ENCODE data around the gene NLE1.

GRCh38 chr17:35082073-35082657 lies 59.9 kb downstream of the NLE1 start:
- TF ChIP-seq SIN3A (IDR thresholded peaks at IDR 0.05; ENCODE audit: borderline replicate concordance, insufficient read depth, low read length), result no peak
- TF ChIP-seq, protein P1, sequence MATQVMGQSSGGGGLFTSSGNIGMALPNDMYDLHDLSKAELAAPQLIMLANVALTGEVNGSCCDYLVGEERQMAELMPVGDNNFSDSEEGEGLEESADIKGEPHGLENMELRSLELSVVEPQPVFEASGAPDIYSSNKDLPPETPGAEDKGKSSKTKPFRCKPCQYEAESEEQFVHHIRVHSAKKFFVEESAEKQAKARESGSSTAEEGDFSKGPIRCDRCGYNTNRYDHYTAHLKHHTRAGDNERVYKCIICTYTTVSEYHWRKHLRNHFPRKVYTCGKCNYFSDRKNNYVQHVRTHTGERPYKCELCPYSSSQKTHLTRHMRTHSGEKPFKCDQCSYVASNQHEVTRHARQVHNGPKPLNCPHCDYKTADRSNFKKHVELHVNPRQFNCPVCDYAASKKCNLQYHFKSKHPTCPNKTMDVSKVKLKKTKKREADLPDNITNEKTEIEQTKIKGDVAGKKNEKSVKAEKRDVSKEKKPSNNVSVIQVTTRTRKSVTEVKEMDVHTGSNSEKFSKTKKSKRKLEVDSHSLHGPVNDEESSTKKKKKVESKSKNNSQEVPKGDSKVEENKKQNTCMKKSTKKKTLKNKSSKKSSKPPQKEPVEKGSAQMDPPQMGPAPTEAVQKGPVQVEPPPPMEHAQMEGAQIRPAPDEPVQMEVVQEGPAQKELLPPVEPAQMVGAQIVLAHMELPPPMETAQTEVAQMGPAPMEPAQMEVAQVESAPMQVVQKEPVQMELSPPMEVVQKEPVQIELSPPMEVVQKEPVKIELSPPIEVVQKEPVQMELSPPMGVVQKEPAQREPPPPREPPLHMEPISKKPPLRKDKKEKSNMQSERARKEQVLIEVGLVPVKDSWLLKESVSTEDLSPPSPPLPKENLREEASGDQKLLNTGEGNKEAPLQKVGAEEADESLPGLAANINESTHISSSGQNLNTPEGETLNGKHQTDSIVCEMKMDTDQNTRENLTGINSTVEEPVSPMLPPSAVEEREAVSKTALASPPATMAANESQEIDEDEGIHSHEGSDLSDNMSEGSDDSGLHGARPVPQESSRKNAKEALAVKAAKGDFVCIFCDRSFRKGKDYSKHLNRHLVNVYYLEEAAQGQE (IDR thresholded peaks at IDR 0.05; ENCODE audit: insufficient read depth in 1 of 2, low read depth in 2 of 2, low read length in 2 of 2), result no peak
